K562 (cell line): ENCODE measurements around the gene DLG3. TPM values are rescaled to one million over a fixed set of nuclear protein-coding genes. Genes with fewer than 3 reads are reported as not detected.

Experiments
- ATAC-seq: fragments of 200-7000 bp; cut with Tn5 transposase; 3 replicates; pipeline ENCODE4 v1.9.1; 2020; ENCODE audit warnings: moderate library complexity
- BruUV-seq: library from RNA; stranded (reverse); fragments of 400-500 nt; replicated peaks from 2 replicates; lab custom pipeline; 2021; lab: Mats Ljungman, UMichigan
- CTCF ChIA-PET: fragments of 300-600 bp; formaldehyde crosslinking; extraction: SDS; loops from one replicate; lab custom pipeline; 2021; ENCODE audit warnings: low intra/inter-chr PET ratio; lab: Yijun Ruan, JAX
- POLR2A ChIA-PET: fragments of 300-600, 350-650 bp; sonication (Branson Sonifier 250); formaldehyde crosslinking; extraction: SDS; loops from one replicate; lab custom pipeline; 2021; ENCODE audit warnings: antibody characterized with exemption, inconsistent platforms; lab: Yijun Ruan, JAX
- DNase-seq, 4 experiments: peaks; one replicate each; pipeline versions ENCODE4 v3.0.0 to v3.0.0-alpha.2; 2011 to 2018; ENCODE audit warnings: low spot score in 3 of 4, mixed read lengths in 3 of 4; ENCODE audit errors: extremely low read depth in 1 of 4
- FAIRE-seq: peaks from 2 replicates; lab custom pipeline; 2011; peaks lifted over from hg19 to GRCh38; lab: Jason Lieb, UNC
- H2AFZ ChIP-seq: 2 replicates; pipeline ENCODE4 v1.6.0; 2011; ENCODE audit warnings: low read depth, low read length, control low read depth, inconsistent platforms
- H3K27ac ChIP-seq: fragments of 200-600 bp; 3 replicates; pipeline ENCODE4 v1.8.0; 2011; ENCODE audit warnings: low read depth, mild to moderate bottlenecking, control low read depth, inconsistent platforms, low read length, moderate library complexity, mixed read lengths; ENCODE audit errors: extremely low read depth
- H3K27me3 ChIP-seq, 2 experiments: fragments of 300-600 bp in 1 of 2; 2 replicates in 1 of 2; 3 replicates in 1 of 2; pipeline versions ENCODE4 v1.6.0 to v1.8.0; 2011; ENCODE audit warnings: inconsistent platforms in 2 of 2, low read length in 2 of 2, mild to moderate bottlenecking in 1 of 2, mixed read lengths in 1 of 2, moderate library complexity in 1 of 2; ENCODE audit not compliant: control insufficient read depth in 2 of 2, insufficient read depth in 2 of 2
- H3K36me3 ChIP-seq: fragments of 300-600 bp; 3 replicates; pipeline ENCODE4 v1.8.0; 2011; ENCODE audit warnings: mild to moderate bottlenecking, low read length, inconsistent platforms; ENCODE audit not compliant: control insufficient read depth, insufficient read depth
- H3K4me1 ChIP-seq, 2 experiments: fragments of 200-600 bp in 1 of 2; replicated peaks in 1 of 2; 2 replicates in 1 of 2; 3 replicates in 1 of 2; pipeline versions ENCODE4 v1.5.1 to v1.8.0; 2011; ENCODE audit warnings: inconsistent platforms in 2 of 2, low read length in 2 of 2, mild to moderate bottlenecking in 1 of 2, mixed read lengths in 1 of 2, moderate library complexity in 1 of 2; ENCODE audit not compliant: control insufficient read depth in 2 of 2, insufficient read depth in 2 of 2
- H3K4me2 ChIP-seq: 2 replicates; pipeline ENCODE4 v1.6.1; 2011; ENCODE audit warnings: low read length, control low read depth, inconsistent platforms, mixed read lengths; ENCODE audit not compliant: insufficient read depth
- H3K4me3 ChIP-seq: fragments of 200-600 bp; sonication (generic), shearing (Covaris generic); 2 replicates; pipeline ENCODE4 v1.5.1; 2016; ENCODE audit warnings: control low read depth, inconsistent platforms
- H3K79me2 ChIP-seq: fragments of 200-600 bp; 3 replicates; pipeline ENCODE4 v1.8.0; 2011; ENCODE audit warnings: low read length, inconsistent platforms; ENCODE audit not compliant: control insufficient read depth, insufficient read depth
- H3K9ac ChIP-seq, 2 experiments: 2 replicates each; pipeline versions ENCODE4 v1.6.0 to v1.6.1; 2011; ENCODE audit warnings: low read depth in 2 of 2, low read length in 2 of 2, control low read depth in 1 of 2, inconsistent platforms in 1 of 2, mild to moderate bottlenecking in 1 of 2, mixed read lengths in 1 of 2; ENCODE audit not compliant: insufficient read depth in 1 of 2
- H3K9me1 ChIP-seq: one replicate; pipeline ENCODE4 v1.6.0; 2011; ENCODE audit warnings: inconsistent platforms, mild to moderate bottlenecking, low read length, moderate library complexity; ENCODE audit not compliant: control insufficient read depth, insufficient read depth
- H3K9me3 ChIP-seq: replicated peaks from 2 replicates; pipeline ENCODE4 v1.5.1; 2011; ENCODE audit warnings: low read depth, low read length, inconsistent platforms; ENCODE audit not compliant: control insufficient read depth, insufficient read depth
- H4K20me1 ChIP-seq: replicated peaks from 2 replicates; pipeline ENCODE4 v1.6.1; 2011; ENCODE audit warnings: low read length, inconsistent platforms, mixed read lengths; ENCODE audit not compliant: control insufficient read depth, insufficient read depth
- CBX2 ChIP-seq: fragments of 200-600 bp; sonication (generic); IDR thresholded peaks from one replicate; pipeline ENCODE4 v1.6.1; 2012; ENCODE audit warnings: mild to moderate bottlenecking, low read length, inconsistent platforms; ENCODE audit not compliant: insufficient read depth, poor library complexity, severe bottlenecking
- ETV5 ChIP-seq: sonication (generic); formaldehyde crosslinking; IDR thresholded peaks from 2 replicates; pipeline ENCODE4 v1.4.0; 2020; ENCODE audit warnings: low read depth, mild to moderate bottlenecking, missing genetic modification reagents
- PCBP2 ChIP-seq: fragments of 200-400 bp; formaldehyde crosslinking; IDR thresholded peaks from 2 replicates; pipeline ENCODE4 v1.6.1; 2018; ENCODE audit warnings: low read length, low read depth, mild to moderate bottlenecking, moderate library complexity; ENCODE audit not compliant: poor library complexity, severe bottlenecking
- PHF20 ChIP-seq: fragments of 450-650 bp; IDR thresholded peaks from 2 replicates; pipeline ENCODE4 v1.6.1; 2018; ENCODE audit not compliant: partially characterized antibody
- ZFX ChIP-seq: sonication (generic); formaldehyde crosslinking; IDR thresholded peaks from 2 replicates; pipeline ENCODE4 v1.8.0; 2022; ENCODE audit warnings: mild to moderate bottlenecking, missing genetic modification reagents, moderate library complexity
- WGBS: fragments of 100-300 bp; shearing (Covaris generic); methylation state at CpG from one replicate; pipeline ENCODE4 v1.1.6; 2016; ENCODE audit warnings: low coverage, mixed read lengths; ENCODE audit not compliant: insufficient coverage; ENCODE audit errors: missing lambda C conversion rate; 5-methylcytosine and 5-hydroxymethylcytosine counted together
- in situ Hi-C: fragments of 300-500 bp; cut with MboI; formaldehyde crosslinking; loops from 4 replicates; pipeline ENCODE4 v1.15.0; 2018; ENCODE audit warnings: inconsistent platforms, mixed read lengths
- intact Hi-C: fragments of 100-400 bp; cut with micrococcal nuclease; formaldehyde crosslinking; loops from 2 replicates; pipeline ENCODE4 v1.14.2; 2022
- polyA plus RNA-seq, 8 experiments: library from polyadenylated mRNA; depleted of rRNA in 4 of 8; stranded (reverse) in 5 of 8; unstranded in 3 of 8; fragments of >200 nt; fragmentation: Nextera tagmentation in 2 of 8; fragmentation: Illumina TruSeq in 1 of 8; extraction: Ambion mirVana in 2 of 8; extraction: Trizol in 1 of 8; gene quantifications; 2 replicates each; pipeline versions ENCODE4 v1.2.1 to v1.2.3, GENCODE V29; 2011 to 2014; ENCODE audit warnings: inconsistent platforms in 1 of 8, missing spikeins in 1 of 8
- total RNA-seq, 7 experiments: library from RNA; depleted of rRNA in 6 of 7; stranded (reverse); fragments of >200 nt in 6 of 7; fragmentation: Illumina TruSeq in 2 of 7; extraction: Trizol in 2 of 7; gene quantifications; 2 replicates each; pipeline versions ENCODE4 v1.2.1 to v1.2.3, GENCODE V29; 2011 to 2021; ENCODE audit warnings: low replicate concordance in 1 of 7
- TF ChIP-seq, protein P1 (sequence below): fragments of 200-600 bp; sonication (generic); IDR thresholded peaks from one replicate; pipeline ENCODE4 v1.6.1; 2012; ENCODE audit warnings: mild to moderate bottlenecking, low read depth, low read length, inconsistent platforms
- TF ChIP-seq, protein P2 (sequence below): fragments of 250-450 bp; sonication (Bioruptor Pico); IDR thresholded peaks from 2 replicates; pipeline ENCODE4 v1.5.0; 2022; ENCODE audit warnings: mild to moderate bottlenecking

DLG3 gene
- total and polyA plus RNA-seq, 9 of the 15 experiments (the other 6 are each of a cell fraction or from before 2014, with no cell fraction given), result 3.1 to 15.7 (median 8.8) TPM

GRCh38 chrX:70427365-70427764 is 17.3 kb upstream of the DLG3 start:
- Histone ChIP-seq H3K4me3 (no peak overlapping the region), H3K36me3 (no peaks in the 10 kb centered on the region), H3K9ac (no peak overlapping the region), H2AFZ (no peak overlapping the region), H3K9me1 (no peaks in the 10 kb centered on the region), H3K4me1 (no peaks in the 10 kb centered on the region; a peak in 1 of 5 replicates), H3K27ac (no peak overlapping the region), H3K27me3 (no peaks in the 10 kb centered on the region; a peak in 1 of 5 replicates), H4K20me1 (no peaks in the 10 kb centered on the region), H3K4me2 (no peak overlapping the region), H3K79me2 (no peaks in the 10 kb centered on the region), H3K9me3 (no peaks in the 10 kb centered on the region)
- in situ Hi-C loops, result no loop called here
- no peak for DNase-seq
- CTCF ChIA-PET, result no interaction called here
- POLR2A ChIA-PET, result no interaction called here
- 0% methylated on average over 1 of the region's 2 CpGs for WGBS
- no peak for FAIRE-seq
- BruUV-seq, result no TSS peak
- TF ChIP-seq CBX2, result no peak
- TF ChIP-seq ETV5, result no peak
- no peak for TF ChIP-seq ZFX
- no peak for TF ChIP-seq PHF20
- TF ChIP-seq, protein P1, sequence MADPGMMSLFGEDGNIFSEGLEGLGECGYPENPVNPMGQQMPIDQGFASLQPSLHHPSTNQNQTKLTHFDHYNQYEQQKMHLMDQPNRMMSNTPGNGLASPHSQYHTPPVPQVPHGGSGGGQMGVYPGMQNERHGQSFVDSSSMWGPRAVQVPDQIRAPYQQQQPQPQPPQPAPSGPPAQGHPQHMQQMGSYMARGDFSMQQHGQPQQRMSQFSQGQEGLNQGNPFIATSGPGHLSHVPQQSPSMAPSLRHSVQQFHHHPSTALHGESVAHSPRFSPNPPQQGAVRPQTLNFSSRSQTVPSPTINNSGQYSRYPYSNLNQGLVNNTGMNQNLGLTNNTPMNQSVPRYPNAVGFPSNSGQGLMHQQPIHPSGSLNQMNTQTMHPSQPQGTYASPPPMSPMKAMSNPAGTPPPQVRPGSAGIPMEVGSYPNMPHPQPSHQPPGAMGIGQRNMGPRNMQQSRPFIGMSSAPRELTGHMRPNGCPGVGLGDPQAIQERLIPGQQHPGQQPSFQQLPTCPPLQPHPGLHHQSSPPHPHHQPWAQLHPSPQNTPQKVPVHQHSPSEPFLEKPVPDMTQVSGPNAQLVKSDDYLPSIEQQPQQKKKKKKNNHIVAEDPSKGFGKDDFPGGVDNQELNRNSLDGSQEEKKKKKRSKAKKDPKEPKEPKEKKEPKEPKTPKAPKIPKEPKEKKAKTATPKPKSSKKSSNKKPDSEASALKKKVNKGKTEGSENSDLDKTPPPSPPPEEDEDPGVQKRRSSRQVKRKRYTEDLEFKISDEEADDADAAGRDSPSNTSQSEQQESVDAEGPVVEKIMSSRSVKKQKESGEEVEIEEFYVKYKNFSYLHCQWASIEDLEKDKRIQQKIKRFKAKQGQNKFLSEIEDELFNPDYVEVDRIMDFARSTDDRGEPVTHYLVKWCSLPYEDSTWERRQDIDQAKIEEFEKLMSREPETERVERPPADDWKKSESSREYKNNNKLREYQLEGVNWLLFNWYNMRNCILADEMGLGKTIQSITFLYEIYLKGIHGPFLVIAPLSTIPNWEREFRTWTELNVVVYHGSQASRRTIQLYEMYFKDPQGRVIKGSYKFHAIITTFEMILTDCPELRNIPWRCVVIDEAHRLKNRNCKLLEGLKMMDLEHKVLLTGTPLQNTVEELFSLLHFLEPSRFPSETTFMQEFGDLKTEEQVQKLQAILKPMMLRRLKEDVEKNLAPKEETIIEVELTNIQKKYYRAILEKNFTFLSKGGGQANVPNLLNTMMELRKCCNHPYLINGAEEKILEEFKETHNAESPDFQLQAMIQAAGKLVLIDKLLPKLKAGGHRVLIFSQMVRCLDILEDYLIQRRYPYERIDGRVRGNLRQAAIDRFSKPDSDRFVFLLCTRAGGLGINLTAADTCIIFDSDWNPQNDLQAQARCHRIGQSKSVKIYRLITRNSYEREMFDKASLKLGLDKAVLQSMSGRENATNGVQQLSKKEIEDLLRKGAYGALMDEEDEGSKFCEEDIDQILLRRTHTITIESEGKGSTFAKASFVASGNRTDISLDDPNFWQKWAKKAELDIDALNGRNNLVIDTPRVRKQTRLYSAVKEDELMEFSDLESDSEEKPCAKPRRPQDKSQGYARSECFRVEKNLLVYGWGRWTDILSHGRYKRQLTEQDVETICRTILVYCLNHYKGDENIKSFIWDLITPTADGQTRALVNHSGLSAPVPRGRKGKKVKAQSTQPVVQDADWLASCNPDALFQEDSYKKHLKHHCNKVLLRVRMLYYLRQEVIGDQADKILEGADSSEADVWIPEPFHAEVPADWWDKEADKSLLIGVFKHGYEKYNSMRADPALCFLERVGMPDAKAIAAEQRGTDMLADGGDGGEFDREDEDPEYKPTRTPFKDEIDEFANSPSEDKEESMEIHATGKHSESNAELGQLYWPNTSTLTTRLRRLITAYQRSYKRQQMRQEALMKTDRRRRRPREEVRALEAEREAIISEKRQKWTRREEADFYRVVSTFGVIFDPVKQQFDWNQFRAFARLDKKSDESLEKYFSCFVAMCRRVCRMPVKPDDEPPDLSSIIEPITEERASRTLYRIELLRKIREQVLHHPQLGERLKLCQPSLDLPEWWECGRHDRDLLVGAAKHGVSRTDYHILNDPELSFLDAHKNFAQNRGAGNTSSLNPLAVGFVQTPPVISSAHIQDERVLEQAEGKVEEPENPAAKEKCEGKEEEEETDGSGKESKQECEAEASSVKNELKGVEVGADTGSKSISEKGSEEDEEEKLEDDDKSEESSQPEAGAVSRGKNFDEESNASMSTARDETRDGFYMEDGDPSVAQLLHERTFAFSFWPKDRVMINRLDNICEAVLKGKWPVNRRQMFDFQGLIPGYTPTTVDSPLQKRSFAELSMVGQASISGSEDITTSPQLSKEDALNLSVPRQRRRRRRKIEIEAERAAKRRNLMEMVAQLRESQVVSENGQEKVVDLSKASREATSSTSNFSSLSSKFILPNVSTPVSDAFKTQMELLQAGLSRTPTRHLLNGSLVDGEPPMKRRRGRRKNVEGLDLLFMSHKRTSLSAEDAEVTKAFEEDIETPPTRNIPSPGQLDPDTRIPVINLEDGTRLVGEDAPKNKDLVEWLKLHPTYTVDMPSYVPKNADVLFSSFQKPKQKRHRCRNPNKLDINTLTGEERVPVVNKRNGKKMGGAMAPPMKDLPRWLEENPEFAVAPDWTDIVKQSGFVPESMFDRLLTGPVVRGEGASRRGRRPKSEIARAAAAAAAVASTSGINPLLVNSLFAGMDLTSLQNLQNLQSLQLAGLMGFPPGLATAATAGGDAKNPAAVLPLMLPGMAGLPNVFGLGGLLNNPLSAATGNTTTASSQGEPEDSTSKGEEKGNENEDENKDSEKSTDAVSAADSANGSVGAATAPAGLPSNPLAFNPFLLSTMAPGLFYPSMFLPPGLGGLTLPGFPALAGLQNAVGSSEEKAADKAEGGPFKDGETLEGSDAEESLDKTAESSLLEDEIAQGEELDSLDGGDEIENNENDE, result no peak
- TF ChIP-seq PCBP2, result no peak
- TF ChIP-seq, protein P2, sequence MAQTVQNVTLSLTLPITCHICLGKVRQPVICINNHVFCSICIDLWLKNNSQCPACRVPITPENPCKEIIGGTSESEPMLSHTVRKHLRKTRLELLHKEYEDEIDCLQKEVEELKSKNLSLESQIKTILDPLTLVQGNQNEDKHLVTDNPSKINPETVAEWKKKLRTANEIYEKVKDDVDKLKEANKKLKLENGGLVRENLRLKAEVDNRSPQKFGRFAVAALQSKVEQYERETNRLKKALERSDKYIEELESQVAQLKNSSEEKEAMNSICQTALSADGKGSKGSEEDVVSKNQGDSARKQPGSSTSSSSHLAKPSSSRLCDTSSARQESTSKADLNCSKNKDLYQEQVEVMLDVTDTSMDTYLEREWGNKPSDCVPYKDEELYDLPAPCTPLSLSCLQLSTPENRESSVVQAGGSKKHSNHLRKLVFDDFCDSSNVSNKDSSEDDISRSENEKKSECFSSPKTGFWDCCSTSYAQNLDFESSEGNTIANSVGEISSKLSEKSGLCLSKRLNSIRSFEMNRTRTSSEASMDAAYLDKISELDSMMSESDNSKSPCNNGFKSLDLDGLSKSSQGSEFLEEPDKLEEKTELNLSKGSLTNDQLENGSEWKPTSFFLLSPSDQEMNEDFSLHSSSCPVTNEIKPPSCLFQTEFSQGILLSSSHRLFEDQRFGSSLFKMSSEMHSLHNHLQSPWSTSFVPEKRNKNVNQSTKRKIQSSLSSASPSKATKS, result no peak
- intact Hi-C loops, result no loop called here
- no peak for ATAC-seq
